ENCODE results near the gene TP73. TPM values are rescaled to one million over a fixed set of nuclear protein-coding genes. Genes with fewer than 3 reads are reported as not detected.

TP73 gene
- total RNA-seq, 2 experiments from 2014 or later: not detected

GRCh38 chr1:3651026-3651929 is 1.0 kb upstream of the TP73 start:
- no peak overlapping the region for H3K27ac ChIP-seq (ENCODE audit: low read depth in 1 of 2, low read length in 2 of 2)
- Mint-ChIP-seq H3K36me3 (ENCODE audit: low read depth) (peaks cover 15% of the 10 kb centered on the region), H3K9me3 (no peaks in the 10 kb centered on the region), H3K4me3 (peak overlapping the region; percentile 57), H3K27ac (no peak overlapping the region), H3K4me1 (ENCODE audit: low read depth) (peaks cover 37% of the 10 kb centered on the region), H3K27me3 (peaks cover 48% of the 10 kb centered on the region)
- intact Hi-C loops (cut with DNase I, micrococcal nuclease): loop anchor here in 1 of 2 experiments (2.0 kb wide), 1 partner anchor 146 kb away; the partner anchor contains the start of gene LRRC47
- CTCF ChIA-PET: no interaction called here
- H3K4me3 ChIP-seq (ENCODE audit: low read length): peak overlapping the region; percentile 5
- H3K9me3 ChIP-seq (ENCODE audit: control insufficient read depth in 1 of 2, insufficient read depth in 1 of 2, low read length in 2 of 2): peaks cover 0 to 22% of the 10 kb centered on the region in 2 experiments
- ATAC-seq (ENCODE audit: poor library complexity): no peak
- peaks cover 34 to 36% of the 10 kb centered on the region in 2 experiments for H3K27me3 ChIP-seq (ENCODE audit: control insufficient read depth in 1 of 2, insufficient read depth in 2 of 2, low read length in 2 of 2)
- peaks cover 37% of the 10 kb centered on the region for H3K4me1 ChIP-seq (ENCODE audit: insufficient read depth, low read length)
- POLR2A ChIA-PET: no interaction called here
- peaks cover 10% of the 10 kb centered on the region for H3K36me3 ChIP-seq (ENCODE audit: insufficient read depth, low read length)
- TF ChIP-seq, protein P1, sequence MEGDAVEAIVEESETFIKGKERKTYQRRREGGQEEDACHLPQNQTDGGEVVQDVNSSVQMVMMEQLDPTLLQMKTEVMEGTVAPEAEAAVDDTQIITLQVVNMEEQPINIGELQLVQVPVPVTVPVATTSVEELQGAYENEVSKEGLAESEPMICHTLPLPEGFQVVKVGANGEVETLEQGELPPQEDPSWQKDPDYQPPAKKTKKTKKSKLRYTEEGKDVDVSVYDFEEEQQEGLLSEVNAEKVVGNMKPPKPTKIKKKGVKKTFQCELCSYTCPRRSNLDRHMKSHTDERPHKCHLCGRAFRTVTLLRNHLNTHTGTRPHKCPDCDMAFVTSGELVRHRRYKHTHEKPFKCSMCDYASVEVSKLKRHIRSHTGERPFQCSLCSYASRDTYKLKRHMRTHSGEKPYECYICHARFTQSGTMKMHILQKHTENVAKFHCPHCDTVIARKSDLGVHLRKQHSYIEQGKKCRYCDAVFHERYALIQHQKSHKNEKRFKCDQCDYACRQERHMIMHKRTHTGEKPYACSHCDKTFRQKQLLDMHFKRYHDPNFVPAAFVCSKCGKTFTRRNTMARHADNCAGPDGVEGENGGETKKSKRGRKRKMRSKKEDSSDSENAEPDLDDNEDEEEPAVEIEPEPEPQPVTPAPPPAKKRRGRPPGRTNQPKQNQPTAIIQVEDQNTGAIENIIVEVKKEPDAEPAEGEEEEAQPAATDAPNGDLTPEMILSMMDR (IDR thresholded peaks at IDR 0.05): no peak
- peak in 1 of 14 experiments; percentile 30 for DNase-seq

GRCh38 chr1:3652548-3653285 is 401 bp downstream of the TP73 start:
- Histone ChIP-seq H3K4me3 (ENCODE audit: low read length) (no peak overlapping the region), H3K27me3 (ENCODE audit: control insufficient read depth in 1 of 2, insufficient read depth in 2 of 2, low read length in 2 of 2) (peaks cover 36 to 48% of the 10 kb centered on the region in 2 experiments), H3K36me3 (ENCODE audit: insufficient read depth, low read length) (no peaks in the 10 kb centered on the region), H3K27ac (ENCODE audit: low read depth in 1 of 2, low read length in 2 of 2) (no peak overlapping the region), H3K4me1 (ENCODE audit: insufficient read depth, low read length) (peaks cover 37% of the 10 kb centered on the region), H3K9me3 (ENCODE audit: control insufficient read depth in 1 of 2, insufficient read depth in 1 of 2, low read length in 2 of 2) (peaks cover 0 to 22% of the 10 kb centered on the region in 2 experiments)
- Mint-ChIP-seq H3K27ac (no peak overlapping the region), H3K36me3 (ENCODE audit: low read depth) (peaks cover 5% of the 10 kb centered on the region), H3K9me3 (no peaks in the 10 kb centered on the region), H3K27me3 (peaks cover 60% of the 10 kb centered on the region), H3K4me3 (no peak overlapping the region), H3K4me1 (ENCODE audit: low read depth) (peaks cover 35% of the 10 kb centered on the region)
- TF ChIP-seq, protein P1 (IDR thresholded peaks at IDR 0.05): no peak
- POLR2A ChIA-PET: no interaction called here
- DNase-seq: peak in 1 of 14 experiments; percentile 18
- ATAC-seq (ENCODE audit: poor library complexity): no peak
- intact Hi-C loops (cut with DNase I, micrococcal nuclease): no loop called here
- CTCF ChIA-PET: no interaction called here

GRCh38 chr1:3653286-3653618 is 936 bp downstream of the TP73 start:
- Histone ChIP-seq H3K9me3 (ENCODE audit: control insufficient read depth in 1 of 2, insufficient read depth in 1 of 2, low read length in 2 of 2) (peaks cover 0 to 22% of the 10 kb centered on the region in 2 experiments), H3K27me3 (ENCODE audit: control insufficient read depth in 1 of 2, insufficient read depth in 2 of 2, low read length in 2 of 2) (peaks cover 36 to 51% of the 10 kb centered on the region in 2 experiments), H3K27ac (ENCODE audit: low read depth in 1 of 2, low read length in 2 of 2) (no peak overlapping the region), H3K4me1 (ENCODE audit: insufficient read depth, low read length) (peaks cover 36% of the 10 kb centered on the region), H3K36me3 (ENCODE audit: insufficient read depth, low read length) (no peaks in the 10 kb centered on the region), H3K4me3 (ENCODE audit: low read length) (no peak overlapping the region)
- TF ChIP-seq, protein P1 (IDR thresholded peaks at IDR 0.05): no peak
- POLR2A ChIA-PET: no interaction called here
- H3K27me3 Mint-ChIP-seq: peaks cover 64% of the 10 kb centered on the region
- CTCF ChIA-PET: no interaction called here
- H3K9me3 Mint-ChIP-seq: no peaks in the 10 kb centered on the region
- intact Hi-C loops (cut with DNase I, micrococcal nuclease): no loop called here
- H3K36me3 Mint-ChIP-seq (ENCODE audit: low read depth): peaks cover 3% of the 10 kb centered on the region
- DNase-seq (no peak), ATAC-seq (ENCODE audit: poor library complexity) (no peak)
- H3K4me1 Mint-ChIP-seq (ENCODE audit: low read depth): peaks cover 30% of the 10 kb centered on the region
- H3K27ac Mint-ChIP-seq: no peak overlapping the region
- H3K4me3 Mint-ChIP-seq: peak overlapping the region; percentile 37
